HG03342 (cell line): ENCODE data around the gene OBSCN.

ENCODE experiments used
- ATAC-seq: cut with Tn5 transposase; IDR thresholded peaks from one replicate; pipeline ENCODE4 v1.9.1; 2021; ENCODE audit warnings: mild to moderate bottlenecking, moderate library complexity; ENCODE audit not compliant: unreplicated experiment

The OBSCN gene

DNA sequence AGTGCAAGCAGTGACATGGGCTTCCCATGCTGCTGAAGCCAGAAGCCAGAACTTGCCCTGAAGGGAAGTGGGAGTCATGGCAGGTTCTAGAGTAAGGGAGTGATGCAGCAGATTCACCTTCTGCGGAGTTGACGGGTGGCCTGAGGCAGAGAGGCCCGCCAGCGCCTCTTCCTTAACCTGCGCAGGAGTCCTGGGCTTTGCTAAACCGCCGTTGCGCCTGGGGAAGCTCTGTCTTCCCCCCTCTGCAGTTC, 67.3 kb downstream of the OBSCN start:
- no peak for ATAC-seq

DNA sequence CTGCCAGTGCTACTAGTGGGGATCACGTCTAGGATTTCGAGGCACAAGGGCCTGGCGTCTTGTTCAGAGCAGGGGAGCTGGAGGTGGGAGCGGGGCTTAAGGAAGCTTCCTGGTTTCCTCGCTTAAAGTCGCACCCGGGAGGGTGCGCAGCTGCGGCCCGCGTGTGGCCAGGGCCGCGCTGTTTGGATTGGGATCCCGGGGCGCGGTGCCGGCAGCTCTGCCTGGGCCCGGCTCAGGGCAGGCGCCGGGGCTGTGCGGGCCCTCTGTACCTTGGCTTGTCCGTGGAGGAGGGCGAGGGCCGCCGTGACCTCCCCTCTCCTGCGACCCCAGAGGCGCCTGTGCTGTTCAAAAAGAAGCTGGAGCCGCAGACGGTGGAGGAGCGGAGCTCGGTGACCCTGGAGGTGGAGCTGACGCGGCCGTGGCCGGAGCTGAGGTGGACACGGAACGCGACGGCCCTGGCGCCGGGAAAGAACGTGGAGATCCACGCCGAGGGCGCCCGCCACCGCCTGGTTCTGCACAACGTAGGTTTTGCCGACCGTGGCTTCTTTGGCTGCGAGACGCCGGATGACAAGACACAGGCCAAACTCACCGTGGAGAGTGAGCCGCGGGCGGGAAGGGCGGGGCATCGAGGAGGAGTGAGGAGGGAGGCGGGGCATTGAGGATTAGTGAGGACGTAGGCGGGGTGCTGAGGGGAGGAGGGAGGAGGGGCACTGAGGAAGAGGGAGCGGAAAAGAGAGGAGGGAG, 67.8 kb downstream of the OBSCN start:
- ATAC-seq = peak; percentile 71

DNA sequence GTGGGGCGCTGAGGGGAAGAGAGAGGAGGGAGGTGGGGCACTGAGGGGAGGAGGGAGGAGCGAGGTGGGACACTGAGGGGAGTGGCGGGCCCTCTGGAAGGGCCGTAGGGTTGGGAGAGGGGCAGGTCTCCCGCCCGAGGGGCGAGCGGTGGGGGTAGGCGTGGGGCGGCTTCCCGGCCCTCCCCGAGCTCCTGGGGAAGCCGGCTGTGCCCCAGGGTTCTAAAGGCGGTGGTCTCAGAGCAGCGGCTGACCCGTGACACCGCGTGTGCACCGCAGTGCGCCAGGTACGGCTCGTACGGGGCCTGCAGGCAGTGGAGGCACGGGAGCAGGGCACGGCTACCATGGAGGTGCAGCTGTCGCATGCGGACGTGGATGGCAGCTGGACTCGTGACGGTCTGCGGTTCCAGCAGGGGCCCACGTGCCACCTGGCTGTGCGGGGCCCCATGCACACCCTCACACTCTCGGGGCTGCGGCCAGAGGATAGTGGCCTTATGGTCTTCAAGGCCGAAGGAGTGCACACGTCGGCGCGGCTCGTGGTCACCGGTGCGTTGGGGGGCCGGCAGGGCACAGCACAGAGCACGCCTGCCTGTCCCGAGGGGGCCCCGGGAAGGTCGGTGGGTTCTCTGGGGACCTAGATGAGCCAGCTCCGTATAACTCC, 68.5 kb downstream of the OBSCN start:
- peak; percentile 25 for ATAC-seq

GRCh38 chr1:228276901-228277490, 69.2 kb downstream of the OBSCN start:
- no peak for ATAC-seq

GRCh38 chr1:228277491-228278431, 69.9 kb downstream of the OBSCN start:
- ATAC-seq = no peak

DNA sequence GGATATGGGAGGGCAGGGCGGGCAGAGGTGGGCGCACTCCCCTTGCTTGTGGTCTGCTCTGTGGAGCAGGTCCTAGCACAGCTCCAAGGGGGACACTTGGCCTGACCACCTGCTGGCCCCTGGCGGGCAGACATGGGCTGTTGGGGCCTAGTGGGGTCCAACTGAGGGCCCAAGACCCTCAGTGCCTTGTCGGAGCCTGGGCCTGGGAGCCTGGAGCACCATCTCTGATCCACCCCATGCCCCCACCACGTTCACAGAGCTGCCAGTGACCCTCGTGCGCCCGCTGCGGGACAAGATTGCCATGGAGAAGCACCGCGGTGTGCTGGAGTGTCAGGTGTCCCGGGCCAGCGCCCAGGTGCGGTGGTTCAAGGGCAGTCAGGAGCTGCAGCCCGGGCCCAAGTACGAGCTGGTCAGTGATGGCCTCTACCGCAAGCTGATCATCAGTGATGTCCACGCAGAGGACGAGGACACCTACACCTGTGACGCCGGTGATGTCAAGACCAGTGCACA, 70.6 kb downstream of the OBSCN start:
- no peak for ATAC-seq

- no peak for ATAC-seq
These were observed 71.3 kb downstream of the OBSCN start for GRCh38 chr1:228279011-228279721.

DNA sequence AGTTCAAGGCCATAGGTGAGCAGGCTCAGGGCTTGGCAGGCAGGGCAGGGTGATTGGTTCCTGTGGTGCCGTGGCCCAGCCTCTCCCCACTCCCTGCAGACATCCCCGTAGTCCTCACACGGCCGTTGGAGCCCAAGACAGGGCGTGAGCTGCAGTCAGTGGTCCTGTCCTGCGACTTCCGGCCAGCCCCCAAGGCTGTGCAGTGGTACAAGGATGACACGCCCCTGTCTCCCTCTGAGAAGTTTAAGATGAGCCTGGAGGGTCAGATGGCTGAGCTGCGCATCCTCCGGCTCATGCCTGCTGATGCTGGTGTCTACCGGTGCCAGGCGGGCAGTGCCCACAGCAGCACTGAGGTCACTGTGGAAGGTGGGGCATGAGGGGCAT, 71.9 kb downstream of the OBSCN start:
- ATAC-seq = no peak

DNA sequence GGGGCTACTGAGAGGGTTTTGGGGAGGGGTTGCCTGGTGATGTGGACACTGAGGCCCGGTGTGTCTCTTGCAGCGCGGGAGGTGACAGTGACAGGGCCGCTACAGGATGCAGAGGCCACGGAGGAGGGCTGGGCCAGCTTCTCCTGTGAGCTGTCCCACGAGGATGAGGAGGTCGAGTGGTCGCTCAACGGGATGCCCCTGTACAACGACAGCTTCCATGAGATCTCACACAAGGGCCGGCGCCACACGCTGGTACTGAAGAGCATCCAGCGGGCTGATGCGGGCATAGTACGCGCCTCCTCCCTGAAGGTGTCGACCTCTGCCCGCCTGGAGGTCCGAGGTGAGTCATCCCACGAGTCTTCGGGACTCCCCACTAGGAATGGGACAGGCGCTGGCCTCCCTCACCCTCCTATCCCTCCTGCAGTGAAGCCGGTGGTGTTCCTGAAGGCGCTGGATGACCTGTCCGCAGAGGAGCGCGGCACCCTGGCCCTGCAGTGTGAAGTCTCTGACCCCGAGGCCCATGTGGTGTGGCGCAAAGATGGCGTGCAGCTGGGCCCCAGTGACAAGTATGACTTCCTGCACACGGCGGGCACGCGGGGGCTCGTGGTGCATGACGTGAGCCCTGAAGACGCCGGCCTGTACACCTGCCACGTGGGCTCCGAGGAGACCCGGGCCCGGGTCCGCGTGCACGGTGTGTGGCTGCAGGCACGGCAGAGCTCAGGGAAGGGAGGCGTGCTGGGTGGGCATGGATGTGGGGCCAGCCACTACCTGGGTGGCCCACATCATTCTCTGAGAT, 72.5 kb downstream of the OBSCN start:
- ATAC-seq = no peak

GRCh38 chr1:228280961-228281591, 73.2 kb downstream of the OBSCN start:
- ATAC-seq = no peak

- no peak for ATAC-seq
These were observed 73.9 kb downstream of the OBSCN start for GRCh38 chr1:228281631-228282328.

DNA sequence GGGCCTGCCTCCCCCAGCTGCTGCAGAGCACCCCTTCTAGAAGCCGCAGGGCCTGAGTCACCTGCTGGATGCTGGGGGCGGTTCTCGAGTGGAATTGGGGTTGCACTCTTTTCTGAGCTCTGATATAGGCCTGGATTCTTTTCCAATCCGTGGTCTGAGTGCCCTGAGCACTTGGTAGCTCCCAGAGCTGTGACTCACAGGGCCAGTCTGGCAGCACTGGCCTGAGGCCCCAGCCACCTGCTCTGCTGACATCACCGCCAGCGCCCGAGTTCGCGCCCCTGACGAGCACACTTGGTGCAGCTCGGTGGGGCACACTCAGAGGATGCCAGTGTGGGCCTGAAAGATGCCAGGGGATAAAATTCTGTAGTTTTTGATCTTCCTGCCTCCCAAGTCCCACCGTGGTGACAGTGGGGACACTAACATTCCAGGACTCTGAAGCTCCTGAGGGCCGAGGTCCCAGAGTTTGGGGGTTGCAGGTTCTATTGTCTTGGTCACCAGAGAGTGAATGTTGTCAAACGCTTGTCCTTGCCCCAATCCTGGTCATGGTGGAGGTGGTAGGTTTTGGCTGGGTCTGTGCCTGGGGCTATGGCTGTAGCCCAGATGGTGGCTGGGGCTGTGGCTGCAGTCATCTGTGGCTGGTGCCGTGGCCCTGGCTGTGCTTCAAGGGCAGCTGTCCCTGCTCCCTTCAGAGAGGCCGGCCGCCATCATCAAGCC, 74.6 kb downstream of the OBSCN start:
- no peak for ATAC-seq

DNA sequence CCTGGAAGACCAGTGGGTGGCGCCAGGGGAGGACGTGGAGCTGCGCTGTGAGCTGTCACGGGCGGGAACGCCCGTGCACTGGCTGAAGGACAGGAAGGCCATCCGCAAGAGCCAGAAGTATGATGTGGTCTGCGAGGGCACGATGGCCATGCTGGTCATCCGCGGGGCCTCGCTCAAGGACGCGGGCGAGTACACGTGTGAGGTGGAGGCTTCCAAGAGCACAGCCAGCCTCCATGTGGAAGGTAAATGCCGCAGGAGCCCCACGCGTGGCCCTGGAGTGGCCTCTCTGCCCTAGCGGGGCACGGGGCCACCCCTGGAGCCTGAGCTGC, 75.2 kb downstream of the OBSCN start:
- ATAC-seq = no peak

DNA sequence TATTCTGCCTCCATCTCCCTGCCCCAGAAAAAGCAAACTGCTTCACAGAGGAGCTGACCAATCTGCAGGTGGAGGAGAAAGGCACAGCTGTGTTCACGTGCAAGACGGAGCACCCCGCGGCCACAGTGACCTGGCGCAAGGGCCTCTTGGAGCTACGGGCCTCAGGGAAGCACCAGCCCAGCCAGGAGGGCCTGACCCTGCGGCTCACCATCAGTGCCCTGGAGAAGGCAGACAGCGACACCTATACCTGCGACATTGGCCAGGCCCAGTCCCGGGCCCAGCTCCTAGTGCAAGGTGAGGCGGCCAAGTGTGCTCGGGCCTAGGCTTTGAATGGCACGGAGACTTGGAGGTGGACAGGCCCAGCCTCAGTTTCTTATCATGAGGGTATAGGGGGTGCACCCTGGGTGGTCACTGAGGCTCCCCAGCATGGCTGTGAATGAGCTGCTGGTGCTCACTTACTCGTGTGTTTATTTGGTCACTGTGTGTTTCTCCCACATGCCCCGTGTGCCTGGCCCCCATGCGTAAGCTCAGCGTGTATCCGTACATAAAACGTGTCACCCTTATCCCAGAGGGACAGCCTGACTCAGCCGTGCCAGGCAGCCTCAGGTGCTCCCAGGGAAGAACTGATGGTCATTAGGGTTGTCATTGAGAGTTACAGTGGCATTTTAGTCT, 75.8 kb downstream of the OBSCN start:
- ATAC-seq = no peak

GRCh38 chr1:228284148-228284495, 76.3 kb downstream of the OBSCN start:
- ATAC-seq = no peak

DNA sequence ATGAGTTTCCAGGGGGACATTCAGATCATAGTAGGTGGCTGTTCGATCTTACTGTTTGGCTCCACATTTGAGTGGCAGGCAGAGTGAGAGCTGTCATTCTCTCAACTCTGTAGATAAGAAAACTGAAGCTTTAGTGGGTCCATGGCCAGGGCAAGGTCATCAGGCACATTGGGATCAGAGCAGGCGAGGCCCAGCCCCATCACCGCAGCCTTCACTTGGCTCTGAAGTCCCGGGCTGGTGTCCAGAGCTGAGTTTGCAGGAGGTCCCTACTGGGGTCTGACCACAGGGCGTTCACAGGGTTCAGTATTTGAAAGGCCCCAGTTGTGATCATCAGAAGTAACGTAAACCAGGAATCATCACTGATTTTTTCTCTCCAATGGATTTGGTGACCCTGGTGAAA, 76.7 kb downstream of the OBSCN start:
- ATAC-seq = no peak

GRCh38 chr1:228285661-228286504, 78.0 kb downstream of the OBSCN start:
- no peak for ATAC-seq
